ENCODE data around the gene BTBD3. TPM values are rescaled to one million over a fixed set of nuclear protein-coding genes. Genes with fewer than 3 reads are reported as not detected.

The BTBD3 gene
- total RNA-seq, 1 donor: 4.7 TPM

GRCh38 chr20:11905460-11906179 lies 12.1 kb upstream of the BTBD3 start:
- Histone ChIP-seq H3K4me3 (ENCODE audit: low read length) (no peak overlapping the region), H3K27me3 (ENCODE audit: insufficient read depth, low read length) (no peaks in the 10 kb centered on the region), H3K4me1 (ENCODE audit: insufficient read depth, low read length) (no peaks in the 10 kb centered on the region), H3K9me3 (ENCODE audit: low read depth, low read length) (no peaks in the 10 kb centered on the region)

- H3K27me3 ChIP-seq (ENCODE audit: insufficient read depth, low read length): no peaks in the 10 kb centered on the region
- H3K4me3 ChIP-seq (ENCODE audit: low read length): no peak overlapping the region
- H3K9me3 ChIP-seq (ENCODE audit: low read depth, low read length): no peaks in the 10 kb centered on the region
- no peaks in the 10 kb centered on the region for H3K4me1 ChIP-seq (ENCODE audit: insufficient read depth, low read length)
Measured at GRCh38 chr20:11906626-11907480, 10.8 kb upstream of the BTBD3 start.

- H3K27me3 ChIP-seq (ENCODE audit: insufficient read depth, low read length): no peaks in the 10 kb centered on the region
- H3K4me3 ChIP-seq (ENCODE audit: low read length): no peak overlapping the region
- H3K4me1 ChIP-seq (ENCODE audit: insufficient read depth, low read length): peaks cover 5% of the 10 kb centered on the region
- H3K9me3 ChIP-seq (ENCODE audit: low read depth, low read length): no peaks in the 10 kb centered on the region
Measured at GRCh38 chr20:11907621-11908020, 10.1 kb upstream of the BTBD3 start.

- Histone ChIP-seq H3K4me1 (ENCODE audit: insufficient read depth, low read length) (peaks cover 5% of the 10 kb centered on the region), H3K9me3 (ENCODE audit: low read depth, low read length) (no peaks in the 10 kb centered on the region), H3K27me3 (ENCODE audit: insufficient read depth, low read length) (no peaks in the 10 kb centered on the region), H3K4me3 (ENCODE audit: low read length) (no peak overlapping the region)
Measured at GRCh38 chr20:11912013-11912658, 5.6 kb upstream of the BTBD3 start.

GRCh38 chr20:11912659-11913415 lies 4.9 kb upstream of the BTBD3 start:
- Histone ChIP-seq H3K4me3 (ENCODE audit: low read length) (no peak overlapping the region), H3K27me3 (ENCODE audit: insufficient read depth, low read length) (no peaks in the 10 kb centered on the region), H3K9me3 (ENCODE audit: low read depth, low read length) (no peaks in the 10 kb centered on the region), H3K4me1 (ENCODE audit: insufficient read depth, low read length) (peaks cover 8% of the 10 kb centered on the region)

GRCh38 chr20:11918391-11918845 lies 725 bp downstream of the BTBD3 start:
- Histone ChIP-seq H3K27me3 (ENCODE audit: insufficient read depth, low read length) (no peaks in the 10 kb centered on the region), H3K9me3 (ENCODE audit: low read depth, low read length) (no peaks in the 10 kb centered on the region), H3K4me1 (ENCODE audit: insufficient read depth, low read length) (peaks cover 8% of the 10 kb centered on the region), H3K4me3 (ENCODE audit: low read length) (no peak overlapping the region)

GRCh38 chr20:11918981-11919380 lies 1.3 kb downstream of the BTBD3 start:
- Histone ChIP-seq H3K27me3 (ENCODE audit: insufficient read depth, low read length) (no peaks in the 10 kb centered on the region), H3K9me3 (ENCODE audit: low read depth, low read length) (no peaks in the 10 kb centered on the region), H3K4me1 (ENCODE audit: insufficient read depth, low read length) (peaks cover 8% of the 10 kb centered on the region), H3K4me3 (ENCODE audit: low read length) (no peak overlapping the region)

- H3K4me3 ChIP-seq (ENCODE audit: low read length): no peak overlapping the region
- no peaks in the 10 kb centered on the region for H3K27me3 ChIP-seq (ENCODE audit: insufficient read depth, low read length)
- peaks cover 8% of the 10 kb centered on the region for H3K4me1 ChIP-seq (ENCODE audit: insufficient read depth, low read length)
- H3K9me3 ChIP-seq (ENCODE audit: low read depth, low read length): no peaks in the 10 kb centered on the region
Measured at GRCh38 chr20:11919581-11919980, 1.9 kb downstream of the BTBD3 start.

- peaks cover 8% of the 10 kb centered on the region for H3K4me1 ChIP-seq (ENCODE audit: insufficient read depth, low read length)
- no peak overlapping the region for H3K4me3 ChIP-seq (ENCODE audit: low read length)
- H3K9me3 ChIP-seq (ENCODE audit: low read depth, low read length): no peaks in the 10 kb centered on the region
Measured at GRCh38 chr20:11920083-11920482, 2.4 kb downstream of the BTBD3 start.

GRCh38 chr20:11921321-11921720 lies 3.6 kb downstream of the BTBD3 start:
- Histone ChIP-seq H3K4me1 (ENCODE audit: insufficient read depth, low read length) (peaks cover 8% of the 10 kb centered on the region), H3K27me3 (ENCODE audit: insufficient read depth, low read length) (no peaks in the 10 kb centered on the region), H3K4me3 (ENCODE audit: low read length) (no peak overlapping the region), H3K9me3 (ENCODE audit: low read depth, low read length) (no peaks in the 10 kb centered on the region)

More at GRCh38 chr20:11920083-11920482, 2.4 kb downstream of the BTBD3 start:
- no peaks in the 10 kb centered on the region for H3K27me3 ChIP-seq (ENCODE audit: insufficient read depth, low read length)

- H3K9me3 ChIP-seq (ENCODE audit: low read depth, low read length): no peaks in the 10 kb centered on the region
- peaks cover 7% of the 10 kb centered on the region for H3K4me1 ChIP-seq (ENCODE audit: insufficient read depth, low read length)
- no peak overlapping the region for H3K4me3 ChIP-seq (ENCODE audit: low read length)
- no peaks in the 10 kb centered on the region for H3K27me3 ChIP-seq (ENCODE audit: insufficient read depth, low read length)
Measured at GRCh38 chr20:11922561-11922960, 4.9 kb downstream of the BTBD3 start.

GRCh38 chr20:11924923-11925322 lies 7.2 kb downstream of the BTBD3 start:
- no peak overlapping the region for H3K4me3 ChIP-seq (ENCODE audit: low read length)
- no peaks in the 10 kb centered on the region for H3K9me3 ChIP-seq (ENCODE audit: low read depth, low read length)
- no peaks in the 10 kb centered on the region for H3K27me3 ChIP-seq (ENCODE audit: insufficient read depth, low read length)
- no peaks in the 10 kb centered on the region for H3K4me1 ChIP-seq (ENCODE audit: insufficient read depth, low read length)

- Histone ChIP-seq H3K4me3 (ENCODE audit: low read length) (no peak overlapping the region), H3K27me3 (ENCODE audit: insufficient read depth, low read length) (no peaks in the 10 kb centered on the region), H3K4me1 (ENCODE audit: insufficient read depth, low read length) (no peaks in the 10 kb centered on the region), H3K9me3 (ENCODE audit: low read depth, low read length) (no peaks in the 10 kb centered on the region)
Measured at GRCh38 chr20:11926292-11926998, 8.8 kb downstream of the BTBD3 start.

- Histone ChIP-seq H3K4me3 (ENCODE audit: low read length) (no peak overlapping the region), H3K4me1 (ENCODE audit: insufficient read depth, low read length) (no peaks in the 10 kb centered on the region), H3K27me3 (ENCODE audit: insufficient read depth, low read length) (no peaks in the 10 kb centered on the region), H3K9me3 (ENCODE audit: low read depth, low read length) (no peaks in the 10 kb centered on the region)
Measured at GRCh38 chr20:11929947-11930346, 12.3 kb downstream of the BTBD3 start.

Measured in mononuclear cell (primary cell).